Gastroesophageal sphincter (tissue), 3 donors: ENCODE measurements around the gene NKX3-2.

Experiments
- POLR2A ChIP-seq, 2 donors: fragments of 450-650 bp; IDR thresholded peaks; one replicate each; pipeline ENCODE4 v1.6.1; 2017; ENCODE audit warnings: antibody characterized with exemption in 2 of 2, mild to moderate bottlenecking in 2 of 2, moderate library complexity in 1 of 2
- TF ChIP-seq, protein P1 (sequence below), 4 experiments: fragments of 200-600 bp in 2 of 4; fragments of 450-650 bp in 2 of 4; sonication (generic) in 1 of 4; IDR thresholded peaks; one replicate each; pipeline ENCODE4 v1.5.1; 2017 to 2019; ENCODE audit warnings: antibody characterized with exemption in 4 of 4, mild to moderate bottlenecking in 2 of 4, moderate library complexity in 2 of 4

DNA sequence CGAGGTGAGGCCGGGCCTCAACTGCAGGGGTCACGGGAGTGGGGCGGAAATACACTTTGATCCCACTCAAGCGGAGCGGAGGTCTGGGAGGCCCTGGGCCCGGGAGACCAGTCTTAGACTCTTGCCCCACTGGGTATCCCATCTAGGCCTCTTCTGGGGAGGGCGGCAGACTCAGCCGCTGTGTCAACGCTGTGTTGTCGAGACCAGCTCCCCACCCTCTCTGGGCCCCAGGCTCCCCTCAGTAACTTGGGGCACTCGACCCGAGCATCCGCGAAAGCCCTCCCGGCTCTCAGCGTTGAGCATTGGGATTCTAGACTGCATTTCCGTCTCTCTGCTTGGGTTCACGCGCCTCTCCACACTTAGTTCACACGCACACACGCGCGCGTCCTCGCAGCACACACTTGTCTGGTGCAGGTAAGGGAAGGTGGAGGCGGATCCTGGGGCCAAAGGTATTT, 1.7 kb downstream of the NKX3-2 start:
- no peak for TF ChIP-seq POLR2A (IDR thresholded peaks at IDR 0.05)
- TF ChIP-seq, protein P1, sequence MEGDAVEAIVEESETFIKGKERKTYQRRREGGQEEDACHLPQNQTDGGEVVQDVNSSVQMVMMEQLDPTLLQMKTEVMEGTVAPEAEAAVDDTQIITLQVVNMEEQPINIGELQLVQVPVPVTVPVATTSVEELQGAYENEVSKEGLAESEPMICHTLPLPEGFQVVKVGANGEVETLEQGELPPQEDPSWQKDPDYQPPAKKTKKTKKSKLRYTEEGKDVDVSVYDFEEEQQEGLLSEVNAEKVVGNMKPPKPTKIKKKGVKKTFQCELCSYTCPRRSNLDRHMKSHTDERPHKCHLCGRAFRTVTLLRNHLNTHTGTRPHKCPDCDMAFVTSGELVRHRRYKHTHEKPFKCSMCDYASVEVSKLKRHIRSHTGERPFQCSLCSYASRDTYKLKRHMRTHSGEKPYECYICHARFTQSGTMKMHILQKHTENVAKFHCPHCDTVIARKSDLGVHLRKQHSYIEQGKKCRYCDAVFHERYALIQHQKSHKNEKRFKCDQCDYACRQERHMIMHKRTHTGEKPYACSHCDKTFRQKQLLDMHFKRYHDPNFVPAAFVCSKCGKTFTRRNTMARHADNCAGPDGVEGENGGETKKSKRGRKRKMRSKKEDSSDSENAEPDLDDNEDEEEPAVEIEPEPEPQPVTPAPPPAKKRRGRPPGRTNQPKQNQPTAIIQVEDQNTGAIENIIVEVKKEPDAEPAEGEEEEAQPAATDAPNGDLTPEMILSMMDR (IDR thresholded peaks at IDR 0.05) = no peak
